Mesenteric fat pad (tissue), 1 donor: ENCODE results near the gene LANCL3. TPM values are rescaled to one million over a fixed set of nuclear protein-coding genes. Genes with fewer than 3 reads are reported as not detected.
"Not testable (repeated sequence)": the region's sequence is repeated elsewhere in the genome, so short reads cannot be mapped to it uniquely, and the experiment has no call there.

Source experiments
- DNase-seq: peaks from one replicate; pipeline ENCODE4 v3.0.0-alpha.2; 2020; ENCODE audit warnings: low spot score
- long read RNA-seq: library from polyadenylated mRNA; unstranded; transcript quantifications from one replicate; pipeline ENCODE4 v2.0.0, GENCODE V29; 2020
- total RNA-seq: library from RNA; stranded (reverse); fragmentation: NEBNext Ultra II Directional; extraction: Animal tissue kit (Norgen Biotek cat#: 25700); gene quantifications from one replicate; pipeline ENCODE4 v1.2.1, GENCODE V29; 2021
- donor health status: DM: yes; HTN: yes; CAD: no.

LANCL3 gene
- 0.35 TPM for total RNA-seq
- long read RNA-seq, full-length matches to known transcripts, result 4 of 5 reads
- long read RNA-seq, partial matches to known transcripts, result 0 of 5 reads
- long read RNA-seq, other reads (novel, unspliced or antisense), result 1 of 5 reads

GRCh38 chrX:37571426-37572107 lies at the start of gene LANCL3:
TSS of gene LANCL3 (plus strand) at chrX:37571661. CDS start at chrX:37571871, 210 bp downstream.
- not testable (repeated sequence) for DNase-seq

DNA sequence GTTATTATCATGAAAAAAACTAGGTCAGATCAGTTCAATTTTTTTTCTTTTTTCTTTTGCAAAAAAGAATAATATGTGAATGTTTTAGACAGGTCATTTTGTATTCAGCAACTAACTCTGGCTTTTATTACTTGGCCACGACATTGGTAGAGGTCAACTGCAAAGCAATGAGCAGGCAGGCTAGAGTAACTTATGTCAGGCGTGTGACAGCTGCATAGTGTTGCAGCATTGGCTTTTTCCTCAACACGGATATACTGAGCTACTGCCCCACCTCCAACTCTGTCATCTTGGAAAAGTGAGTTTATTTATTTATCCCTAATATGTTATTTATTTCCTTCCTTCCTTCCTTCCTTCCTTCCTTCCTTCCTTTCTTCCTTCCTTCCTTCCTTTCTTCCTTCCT lies 47.8 kb upstream of the LANCL3 start:
- not testable (repeated sequence) for DNase-seq

GRCh38 chrX:37541991-37542390 lies 29.5 kb upstream of the LANCL3 start:
- no peak for DNase-seq

- no peak for DNase-seq
These were observed 28.7 kb upstream of the LANCL3 start for GRCh38 chrX:37542791-37543190.

- DNase-seq, result no peak
These were observed 28.1 kb upstream of the LANCL3 start for GRCh38 chrX:37543324-37543723.

DNA sequence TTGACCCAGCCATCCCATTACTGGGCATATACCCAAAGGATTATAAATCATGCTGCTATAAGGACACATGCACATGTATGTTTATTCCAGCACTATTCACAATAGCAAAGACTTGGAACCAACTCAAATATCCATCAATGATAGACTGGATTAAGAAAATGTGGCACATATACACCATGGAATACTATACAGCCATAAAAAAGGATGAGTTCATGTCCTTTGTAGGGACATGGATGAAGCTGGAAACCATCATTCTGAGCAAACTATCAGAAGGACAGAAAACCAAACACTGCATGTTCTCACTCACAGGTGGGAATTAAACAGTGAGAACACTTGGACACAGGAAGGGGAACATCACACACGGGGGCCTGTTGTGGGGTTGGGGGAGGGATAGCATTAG lies 26.9 kb upstream of the LANCL3 start:
- DNase-seq, result not testable (repeated sequence)

GRCh38 chrX:37545066-37545465 lies 26.4 kb upstream of the LANCL3 start:
- DNase-seq, result no peak

DNA sequence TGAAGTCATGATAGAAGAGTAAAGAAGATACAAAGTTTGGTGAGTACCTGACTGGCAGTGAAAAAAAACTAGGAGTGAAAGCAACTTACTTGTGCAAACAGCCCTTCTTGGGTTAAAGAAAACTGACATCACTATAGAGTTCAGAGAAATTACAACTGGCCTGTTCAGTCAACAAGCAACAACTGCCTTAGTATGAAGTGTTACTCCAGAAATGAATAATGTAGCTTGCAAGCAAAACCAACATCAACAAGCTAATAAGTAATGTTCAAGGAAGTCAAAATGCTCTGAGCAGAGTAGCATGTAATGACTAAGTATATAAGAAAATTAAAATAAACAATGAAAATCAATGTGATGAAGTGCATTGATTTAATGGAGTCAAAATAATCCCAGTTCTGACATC lies 21.8 kb upstream of the LANCL3 start:
- not testable (repeated sequence) for DNase-seq

DNA sequence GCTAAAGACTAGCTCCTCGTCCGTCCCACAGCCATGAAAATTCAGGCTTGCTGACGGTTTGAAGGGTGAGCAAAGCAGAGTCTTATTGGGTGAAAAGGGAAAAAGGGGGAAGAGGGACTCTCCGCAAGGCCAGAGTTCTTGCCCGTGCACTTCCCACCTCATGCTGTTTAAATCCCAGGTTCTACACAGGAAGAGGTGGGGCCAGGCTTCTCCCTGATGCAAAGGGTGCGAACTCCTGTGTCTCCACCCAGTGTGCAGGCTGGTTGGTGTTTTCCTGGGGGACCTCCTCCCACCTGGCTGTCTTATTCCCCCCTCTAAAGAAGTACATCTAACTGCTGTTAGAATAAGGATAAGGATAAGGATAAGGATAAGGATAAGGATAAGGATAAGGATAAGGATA lies 18.0 kb upstream of the LANCL3 start:
- no peak for DNase-seq

- not testable (repeated sequence) for DNase-seq
These were observed 6.2 kb upstream of the LANCL3 start for GRCh38 chrX:37565254-37565653.

DNA sequence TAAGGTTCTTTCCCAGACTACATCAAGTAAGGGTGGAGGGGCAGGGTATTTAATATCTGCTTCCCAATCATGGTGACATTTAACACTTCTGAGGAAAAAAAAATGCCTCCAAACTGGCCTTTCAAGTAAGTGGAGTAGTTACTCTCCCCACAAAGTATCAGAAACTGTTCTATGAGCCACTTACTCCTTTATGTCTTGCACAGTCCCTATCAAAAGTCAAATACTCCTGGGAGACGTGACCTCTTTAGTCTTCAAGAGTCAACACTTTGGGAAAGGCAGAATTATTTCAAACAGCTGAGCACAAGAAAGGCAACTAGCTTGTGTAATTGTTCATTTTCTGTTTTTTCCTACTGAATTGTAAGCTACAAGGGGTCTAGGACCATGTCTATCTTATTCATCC lies 1.1 kb upstream of the LANCL3 start:
- DNase-seq, result not testable (repeated sequence)

- DNase-seq, result not testable (repeated sequence)
These were observed 687 bp downstream of the LANCL3 start for GRCh38 chrX:37572108-37572587.

- DNase-seq, result not testable (repeated sequence)
These were observed 1.7 kb downstream of the LANCL3 start for GRCh38 chrX:37573121-37573520.

GRCh38 chrX:37578045-37578444 lies 6.6 kb downstream of the LANCL3 start:
- DNase-seq, result no peak

DNA sequence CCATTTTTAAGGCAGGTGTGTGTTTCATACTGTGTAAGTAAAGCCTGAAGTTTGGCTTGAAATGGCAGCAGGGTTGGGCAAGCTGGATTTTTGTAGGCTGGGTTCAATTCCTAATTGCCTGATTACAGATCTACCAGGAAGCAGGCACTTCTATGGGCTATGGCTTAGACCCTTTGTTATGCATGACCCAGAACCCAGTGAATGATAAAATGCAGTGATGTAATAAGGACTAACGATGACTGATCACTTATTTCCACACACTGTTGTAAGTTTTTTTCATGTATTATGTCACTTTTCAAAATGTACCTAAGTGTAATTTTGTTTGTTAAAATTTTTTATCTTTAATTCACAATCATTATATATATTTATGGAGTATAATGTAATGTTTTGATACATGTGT lies 8.6 kb downstream of the LANCL3 start:
- DNase-seq, result no peak

- DNase-seq, result not testable (repeated sequence)
These were observed 15.9 kb downstream of the LANCL3 start for GRCh38 chrX:37587337-37587736.

DNA sequence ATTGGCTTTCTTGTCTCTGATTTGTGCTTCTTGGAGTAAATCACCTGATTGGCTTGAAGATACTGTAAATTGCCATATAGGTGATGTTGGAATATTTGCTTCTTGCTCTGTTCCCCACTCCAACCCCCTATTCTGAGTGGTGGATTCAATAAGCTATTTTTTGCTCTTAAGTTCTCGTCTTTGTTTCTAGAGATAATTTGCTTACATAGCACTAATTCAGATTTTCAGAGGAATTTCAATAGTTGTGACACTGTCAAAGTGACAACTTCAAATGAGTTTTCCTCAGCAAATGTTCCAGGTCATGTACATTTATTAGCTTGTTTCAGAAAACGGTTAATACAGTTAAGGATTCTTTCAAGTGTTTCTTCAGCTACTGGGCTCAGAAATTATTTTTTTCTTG lies 18.6 kb downstream of the LANCL3 start:
- DNase-seq, result no peak

- no peak for DNase-seq
These were observed 23.4 kb downstream of the LANCL3 start for GRCh38 chrX:37594755-37595382.

- no peak for DNase-seq
These were observed 28.3 kb downstream of the LANCL3 start for GRCh38 chrX:37599729-37600128.

DNA sequence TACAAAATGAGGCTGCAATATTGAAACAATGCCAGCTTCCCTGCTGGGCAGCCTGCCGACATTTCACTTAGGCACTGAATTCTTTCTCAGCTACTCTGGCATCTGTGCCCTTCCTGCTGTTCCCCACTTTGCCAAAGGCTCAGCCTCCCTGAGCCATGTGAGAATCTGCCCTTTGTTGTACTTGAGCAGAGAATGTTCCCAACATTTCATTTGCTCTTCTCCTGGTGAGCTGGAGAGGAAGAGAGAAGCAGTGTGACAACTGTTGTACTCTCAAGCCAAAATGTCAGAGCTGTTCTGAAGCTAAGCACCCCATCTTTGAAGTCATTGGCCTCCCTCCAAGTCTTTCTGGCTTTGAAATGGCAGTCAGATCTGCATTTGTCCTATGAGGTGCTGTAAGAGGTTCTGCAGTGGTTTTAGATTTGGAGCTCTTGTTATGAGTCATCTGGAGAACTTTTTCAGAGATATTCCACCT lies 32.5 kb downstream of the LANCL3 start:
- no peak for DNase-seq

DNA sequence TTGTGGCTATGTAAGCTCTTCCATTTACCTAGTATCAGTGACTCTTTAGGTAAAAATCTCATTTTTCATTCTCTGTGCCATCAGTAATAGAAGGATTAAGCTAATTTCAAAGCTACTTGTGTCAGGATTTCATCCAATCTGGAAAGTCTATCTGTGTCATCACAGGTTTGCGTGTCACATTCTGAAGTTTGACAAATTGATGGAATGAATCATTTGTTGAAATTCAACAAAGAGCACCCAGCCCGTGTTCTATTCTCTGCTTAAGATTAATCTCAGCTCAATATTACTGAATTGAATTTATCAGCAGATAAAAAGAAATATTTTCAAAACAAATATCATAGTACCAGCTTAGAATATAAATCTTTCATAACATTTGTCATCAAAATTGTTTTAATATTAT lies 35.8 kb downstream of the LANCL3 start:
- DNase-seq, result no peak

DNA sequence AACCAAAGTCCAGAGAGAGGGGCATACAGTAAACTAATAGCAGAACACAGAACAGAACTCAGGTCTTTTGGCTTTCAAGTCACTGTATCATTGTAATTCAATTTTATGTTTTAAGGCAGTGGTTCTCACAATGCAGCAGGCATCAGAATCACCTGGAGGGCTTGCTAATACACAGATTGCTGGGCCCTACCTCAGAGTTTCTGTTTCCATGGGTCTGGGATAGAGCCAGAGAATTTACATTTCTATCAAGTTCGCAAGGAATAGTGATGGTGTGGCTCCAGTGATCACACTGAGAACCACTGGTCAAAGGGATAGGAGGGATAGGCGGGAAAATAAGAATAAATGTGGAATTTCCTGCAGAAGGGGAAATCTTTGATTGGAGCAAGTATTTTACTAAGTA lies 36.7 kb downstream of the LANCL3 start:
- DNase-seq, result no peak

GRCh38 chrX:37609727-37610126 lies 38.3 kb downstream of the LANCL3 start:
- no peak for DNase-seq
